Peyer's patch (tissue), 4 donors: Measurements from ENCODE around the gene WIPF3.

ENCODE experiments used
- CTCF ChIP-seq, 6 experiments: fragments of 450-650 bp in 4 of 6; fragments of 200-600 bp in 2 of 6; sonication (generic) in 1 of 6; IDR thresholded peaks; one replicate each; pipeline ENCODE4 v1.5.1; 2017 to 2019; ENCODE audit warnings: antibody characterized with exemption in 6 of 6, mild to moderate bottlenecking in 3 of 6, moderate library complexity in 1 of 6
- POLR2A ChIP-seq, 2 donors: fragments of 450-650 bp; IDR thresholded peaks; one replicate each; pipeline ENCODE4 v1.5.1; 2017; ENCODE audit warnings: antibody characterized with exemption in 2 of 2, mild to moderate bottlenecking in 2 of 2, moderate library complexity in 2 of 2

GRCh38 chr7:29809533-29810155, 3.3 kb downstream of the WIPF3 start:
- no peak for TF ChIP-seq CTCF (IDR thresholded peaks at IDR 0.05)
- TF ChIP-seq POLR2A (IDR thresholded peaks at IDR 0.05), result no peak
